HG03280 (cell line): ENCODE results near the gene LARP4B.

Experiments used
- ATAC-seq: cut with Tn5 transposase; IDR thresholded peaks from one replicate; pipeline ENCODE4 v1.9.1; 2021; ENCODE audit warnings: mild to moderate bottlenecking, moderate library complexity; ENCODE audit not compliant: unreplicated experiment

Gene LARP4B

DNA sequence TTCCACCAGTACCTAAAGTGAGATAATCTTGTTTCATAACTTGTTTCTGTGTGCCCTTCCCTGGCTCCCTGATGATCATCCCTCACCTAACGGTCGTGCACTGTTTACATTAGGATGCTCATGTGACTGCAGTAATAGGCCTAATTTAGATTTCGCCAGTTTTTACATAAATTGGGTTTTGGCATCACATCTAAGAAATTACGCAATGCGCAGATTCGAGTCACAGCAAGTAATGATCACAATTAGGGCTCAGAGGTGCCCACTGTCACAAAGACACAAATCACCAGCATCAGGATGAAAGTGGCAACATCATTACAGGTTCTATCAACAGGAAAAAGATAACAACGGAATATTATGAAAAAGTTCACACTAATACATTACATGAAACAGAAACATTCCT is 94.7 kb downstream of the LARP4B start:
- no peak for ATAC-seq

DNA sequence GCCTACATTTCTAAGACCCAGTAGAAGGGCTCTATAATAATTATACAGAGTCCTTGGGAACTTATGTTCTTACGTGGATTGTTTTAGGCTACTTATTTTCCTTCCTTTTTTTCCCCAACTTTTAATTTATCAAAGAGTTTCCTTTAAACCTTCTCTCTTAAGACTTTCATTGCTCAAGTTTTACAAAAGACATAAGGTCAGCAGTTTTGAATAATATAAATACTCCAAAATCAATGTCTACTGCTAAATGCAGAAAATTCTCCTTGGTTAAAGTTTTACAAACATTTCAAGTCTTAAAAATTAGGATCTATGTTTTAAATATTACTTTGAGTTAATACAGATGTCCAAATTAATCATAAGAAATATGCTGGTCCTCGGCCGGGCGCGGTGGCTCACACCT is 97.0 kb downstream of the LARP4B start:
- no peak for ATAC-seq

- ATAC-seq = no peak
Observed at GRCh38 chr10:829241-829640, 102.3 kb downstream of the LARP4B start.

- no peak for ATAC-seq
Observed at GRCh38 chr10:828191-828590, 103.3 kb downstream of the LARP4B start.

GRCh38 chr10:824946-825345 is 106.6 kb downstream of the LARP4B start:
- ATAC-seq = no peak

- no peak for ATAC-seq
Observed at GRCh38 chr10:824497-824896, 107.0 kb downstream of the LARP4B start.

DNA sequence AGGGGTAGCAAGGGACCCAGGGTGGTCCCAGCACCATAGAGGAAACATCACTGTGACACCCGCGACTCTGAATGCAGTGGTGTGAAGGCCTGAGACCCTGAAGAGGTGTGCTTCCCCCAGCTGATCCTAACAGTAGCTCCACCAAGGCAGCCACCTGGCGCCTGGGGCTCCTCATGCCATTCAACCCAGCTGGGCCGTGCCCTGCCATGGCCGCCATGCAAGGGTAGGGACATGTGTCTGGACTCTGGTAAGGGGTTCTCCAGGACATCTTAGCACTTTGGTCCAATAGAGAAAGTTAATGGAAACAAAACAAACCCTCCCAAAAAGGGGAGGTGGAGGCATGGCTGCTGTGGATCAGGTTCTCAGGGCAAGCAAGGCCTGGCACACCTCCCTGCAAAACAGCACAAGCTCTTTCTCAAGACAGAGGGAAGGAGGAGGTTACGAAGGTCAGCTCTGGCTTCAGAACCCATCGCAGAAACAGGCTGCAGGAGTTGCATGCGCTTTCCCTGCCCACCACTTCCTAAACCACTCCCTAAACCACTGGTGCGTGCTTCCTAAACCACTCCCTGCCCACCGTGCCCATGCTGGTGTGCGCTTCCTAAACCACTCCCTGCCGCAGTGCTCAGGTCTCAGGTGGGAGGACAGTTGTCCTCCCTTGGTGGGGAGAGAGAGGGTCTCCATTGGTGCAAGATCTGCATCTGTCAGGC is 108.7 kb downstream of the LARP4B start:
- ATAC-seq = no peak

DNA sequence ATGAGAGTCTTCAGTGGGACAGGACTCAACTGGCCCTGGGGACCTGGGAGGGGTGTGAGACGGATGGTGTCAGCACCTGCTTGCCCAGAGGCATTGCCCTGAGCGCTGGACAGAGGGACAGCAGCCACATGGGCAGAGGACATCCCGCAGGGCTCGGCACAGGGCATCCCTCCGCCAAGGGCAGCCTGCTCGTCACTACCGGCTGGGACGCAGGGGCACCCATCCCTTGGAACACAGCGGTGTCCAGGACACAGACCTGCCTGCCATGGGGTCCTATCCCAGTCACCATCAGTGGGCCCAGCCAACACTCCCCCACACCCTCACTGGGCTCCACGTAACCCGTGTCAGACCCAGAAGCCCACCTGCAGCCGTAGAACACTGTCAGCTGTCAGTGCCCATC is 109.3 kb downstream of the LARP4B start:
- ATAC-seq = no peak

GRCh38 chr10:821322-821721 is 110.2 kb downstream of the LARP4B start:
- ATAC-seq = no peak

- no peak for ATAC-seq
Observed at GRCh38 chr10:819816-820215, 111.7 kb downstream of the LARP4B start.

GRCh38 chr10:819326-819725 is 112.2 kb downstream of the LARP4B start:
- no peak for ATAC-seq

- ATAC-seq = no peak
Observed at GRCh38 chr10:818526-819220, 112.8 kb downstream of the LARP4B start.

- no peak for ATAC-seq
Observed at GRCh38 chr10:818010-818409, 113.5 kb downstream of the LARP4B start.

DNA sequence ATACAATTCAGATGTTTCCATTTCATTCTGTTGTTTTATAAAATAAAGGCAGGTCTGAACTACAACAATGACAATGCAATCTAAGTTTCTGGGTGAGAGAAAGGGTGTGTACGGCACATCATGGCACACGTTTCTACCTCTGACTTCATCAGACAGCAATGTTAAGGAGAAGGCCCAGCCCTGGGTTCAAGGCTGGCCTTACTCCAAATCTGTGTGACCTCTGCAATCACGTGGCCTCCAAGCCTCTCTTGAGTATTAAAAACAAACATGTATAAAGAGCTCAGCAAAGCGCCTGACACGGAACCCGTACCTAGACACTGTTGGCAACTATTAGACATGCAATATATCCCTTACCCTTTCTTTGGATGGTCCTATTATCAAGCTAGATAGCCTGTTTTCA is 114.1 kb downstream of the LARP4B start:
- no peak for ATAC-seq

- ATAC-seq = no peak
Observed at GRCh38 chr10:816958-817357, 114.5 kb downstream of the LARP4B start.

- no peak for ATAC-seq
Observed at GRCh38 chr10:816091-816477, 115.4 kb downstream of the LARP4B start.

DNA sequence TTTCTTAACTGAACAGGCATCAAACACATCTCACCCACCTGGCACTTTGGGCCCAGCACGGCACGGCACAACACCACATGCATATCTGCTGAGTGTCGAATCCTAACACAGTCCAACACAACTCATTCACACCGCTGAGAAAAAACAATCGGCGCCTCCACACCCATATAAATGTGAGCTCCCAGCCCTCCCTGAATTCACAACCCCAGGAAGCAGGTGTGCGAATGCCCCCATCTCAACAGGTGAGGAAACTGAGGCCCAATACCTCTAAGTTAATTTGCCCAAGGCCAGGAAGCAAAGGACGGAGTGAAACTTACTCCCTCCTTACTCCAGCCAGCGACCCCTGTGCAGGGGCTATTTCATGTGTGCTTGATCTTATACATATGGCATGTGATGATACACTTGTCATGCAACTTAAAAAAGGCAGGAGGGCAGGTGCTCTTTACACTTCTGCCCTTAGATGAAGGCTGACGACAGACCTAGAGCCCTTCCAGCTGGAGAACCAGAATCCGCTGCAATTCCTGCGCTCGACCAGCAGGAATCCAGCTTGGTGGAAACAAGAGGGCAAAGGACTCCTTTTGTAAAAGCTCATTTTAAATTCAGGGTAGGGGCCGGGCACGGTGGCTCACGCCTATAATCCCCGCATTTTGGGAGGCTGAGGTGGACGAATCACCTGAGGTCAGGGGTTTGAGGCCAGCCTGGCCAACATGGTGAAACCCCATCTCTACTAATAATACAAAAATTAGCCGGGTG is 116.0 kb downstream of the LARP4B start:
- ATAC-seq = no peak

DNA sequence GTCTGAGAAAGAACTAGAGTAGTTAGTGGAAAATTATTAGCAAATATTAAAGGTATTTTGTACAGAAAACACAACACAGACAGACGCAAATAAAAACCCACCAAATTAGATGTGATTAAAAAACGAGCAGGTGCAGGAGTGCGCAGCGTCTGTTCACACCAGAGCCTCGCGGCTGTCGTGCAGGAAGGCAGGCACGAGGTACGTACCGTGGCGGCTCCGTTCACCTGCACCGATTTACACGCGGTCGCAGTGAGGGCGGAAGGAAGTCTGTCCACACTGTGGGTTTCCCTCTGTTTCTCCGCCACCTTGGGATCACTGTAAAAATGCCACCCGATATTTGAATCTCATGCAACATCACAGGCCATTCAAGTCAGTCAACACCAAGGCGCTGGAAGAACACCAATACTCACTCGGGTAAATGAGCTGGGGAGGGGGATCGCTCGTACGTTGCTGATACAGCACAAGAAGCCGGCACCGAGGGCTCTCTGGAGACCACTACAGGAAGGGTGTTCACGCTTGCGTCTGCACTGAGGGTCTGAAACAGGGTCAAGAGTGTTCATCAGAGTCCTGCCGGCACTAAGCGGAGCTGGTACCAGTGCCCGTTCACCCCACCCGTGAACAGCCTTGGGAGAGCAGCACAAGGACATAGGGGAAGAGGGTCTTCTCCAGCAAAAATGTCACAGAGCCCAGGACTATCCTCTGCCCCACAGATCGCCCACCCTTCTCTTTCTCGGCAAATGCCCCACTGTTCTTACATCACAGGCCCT is 116.8 kb downstream of the LARP4B start:
- no peak for ATAC-seq

GRCh38 chr10:813286-813685 is 118.2 kb downstream of the LARP4B start:
- ATAC-seq = no peak

- no peak for ATAC-seq
Observed at GRCh38 chr10:812787-813186, 118.7 kb downstream of the LARP4B start.
